ENCODE measurements around the gene CD4.

CD4 gene

DNA sequence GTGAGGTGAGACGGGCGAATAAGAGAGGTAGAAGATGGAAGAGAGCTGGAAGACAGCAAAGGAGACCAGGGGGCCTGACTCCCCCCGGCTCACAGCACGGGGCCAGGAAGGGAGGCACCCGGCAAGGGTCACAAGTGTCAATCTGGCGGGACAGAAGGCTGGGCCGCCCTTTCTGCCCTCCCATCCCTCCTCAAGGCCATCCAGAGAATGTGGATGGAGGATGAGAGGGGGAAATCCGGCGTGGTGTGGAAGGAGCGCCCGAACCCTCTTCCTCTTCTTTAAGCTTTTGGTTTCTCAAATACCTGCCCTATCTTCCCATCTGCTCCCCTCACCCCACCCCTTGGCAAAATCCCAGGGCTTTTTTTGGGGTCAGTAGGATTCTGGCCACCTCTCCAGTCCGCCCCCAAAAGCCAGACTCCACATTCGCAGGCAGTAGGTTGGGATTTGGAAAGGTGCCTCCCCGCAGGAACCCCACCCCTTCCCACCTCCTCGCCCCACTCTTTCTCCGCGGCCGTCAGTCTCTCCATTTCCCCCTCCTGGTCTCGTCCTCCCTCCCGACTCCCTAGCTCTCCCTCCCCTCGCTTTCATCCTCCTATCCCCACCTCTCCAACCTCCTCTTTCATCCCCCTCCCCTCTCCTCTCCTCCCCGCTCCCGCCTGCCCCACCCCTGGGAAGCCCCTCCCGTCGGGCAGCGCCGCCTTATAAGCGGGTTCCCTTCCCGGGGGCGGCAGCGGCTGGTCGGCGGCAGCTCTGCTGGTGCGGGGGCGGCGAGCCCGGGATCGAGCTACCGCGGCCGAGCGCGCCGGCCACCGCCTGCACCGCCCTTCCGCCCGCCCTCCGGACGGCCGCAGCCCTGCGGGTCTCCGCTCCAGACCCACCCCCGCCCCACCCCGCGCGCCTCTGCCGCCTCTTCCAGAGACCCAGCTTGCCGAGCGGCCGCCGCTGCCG lies 23.4 kb upstream of the CD4 start, which contains the start of gene PTMS:
Gene PTMS (plus strand): TSS at position 730 of the 948 bp plus-strand sequence. CDS start 343 bp downstream, outside the sequence.
- no peak for DNase-seq

DNA sequence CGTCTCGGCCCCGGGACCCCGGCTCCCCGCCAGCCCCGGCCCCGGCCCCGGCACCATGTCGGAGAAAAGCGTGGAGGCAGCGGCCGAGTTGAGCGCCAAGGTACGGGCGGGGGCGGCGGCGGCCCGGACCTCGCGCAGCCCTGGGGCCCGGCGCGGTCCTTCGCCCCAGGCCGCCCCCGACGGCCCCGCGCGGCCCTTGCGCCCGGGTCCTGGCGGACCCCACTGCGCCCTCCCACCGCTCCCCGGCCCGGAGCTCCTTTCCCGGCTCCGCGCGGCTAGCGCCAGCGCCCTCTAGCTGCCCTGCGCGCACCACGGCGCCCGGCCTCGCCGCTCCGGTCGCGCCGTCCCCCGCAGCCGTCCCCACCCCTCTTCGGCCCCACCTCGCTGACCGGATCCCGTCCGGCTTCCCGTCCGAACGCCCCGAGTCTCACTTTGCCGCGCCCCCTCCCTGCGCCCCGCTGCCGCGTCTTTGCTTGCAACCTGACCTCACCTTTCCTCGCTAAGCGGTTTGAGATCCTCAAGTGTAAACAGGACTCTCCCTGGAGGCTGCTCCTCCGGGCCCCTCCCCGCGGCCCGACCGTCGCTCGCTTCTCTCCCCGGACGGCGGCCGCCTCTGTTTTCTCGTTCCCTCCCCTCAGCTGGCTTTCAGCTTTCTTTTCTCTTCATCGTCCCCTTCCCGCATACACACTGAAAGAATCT lies 22.5 kb upstream of the CD4 start:
- DNase-seq, result peak; percentile 67

- DNase-seq, result no peak
These were observed 21.7 kb upstream of the CD4 start for GRCh38 chr12:6767353-6768319.

GRCh38 chr12:6768437-6768914 lies 20.9 kb upstream of the CD4 start:
- DNase-seq, result no peak

DNA sequence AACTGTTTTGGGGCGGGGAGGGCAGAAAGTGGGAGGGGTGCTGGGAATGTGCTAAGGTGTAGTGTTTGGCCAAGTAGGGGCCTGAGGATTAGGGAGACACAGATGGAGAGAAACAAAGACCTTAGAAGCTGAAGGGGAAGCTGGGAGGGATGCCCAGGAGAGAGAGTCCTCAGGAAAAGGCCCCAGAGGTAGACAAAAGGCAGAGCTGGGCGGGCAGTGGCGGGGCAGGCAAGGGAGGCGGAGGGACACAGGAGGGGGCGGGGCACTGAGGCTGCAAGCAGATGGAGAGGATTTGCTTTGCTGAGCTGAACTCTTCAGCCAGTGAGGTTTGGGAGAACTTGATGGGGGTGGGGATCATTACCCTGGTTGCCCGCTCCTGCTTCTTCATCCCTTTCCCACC lies 20.3 kb upstream of the CD4 start:
- DNase-seq, result no peak

- DNase-seq, result no peak
These were observed 19.7 kb upstream of the CD4 start for GRCh38 chr12:6769666-6770065.

DNA sequence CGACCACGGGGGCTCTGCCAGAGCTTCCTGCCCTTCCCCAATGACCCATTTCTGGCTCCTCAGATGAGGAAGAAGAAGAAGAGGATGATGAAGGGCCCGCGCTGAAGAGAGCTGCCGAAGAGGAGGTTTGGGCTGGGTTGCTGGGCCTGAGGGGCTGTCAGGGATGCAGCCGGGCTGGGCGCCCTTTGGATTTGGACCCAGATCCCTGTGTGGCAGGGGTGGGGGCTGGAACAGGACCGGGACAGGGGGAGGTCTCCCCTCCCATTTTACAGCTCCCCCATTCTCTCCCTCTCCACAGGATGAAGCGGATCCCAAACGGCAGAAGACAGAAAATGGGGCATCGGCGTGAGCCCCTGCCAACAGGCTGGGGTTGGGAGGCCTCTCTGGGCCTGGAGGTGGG lies 19.2 kb upstream of the CD4 start:
- no peak for DNase-seq

DNA sequence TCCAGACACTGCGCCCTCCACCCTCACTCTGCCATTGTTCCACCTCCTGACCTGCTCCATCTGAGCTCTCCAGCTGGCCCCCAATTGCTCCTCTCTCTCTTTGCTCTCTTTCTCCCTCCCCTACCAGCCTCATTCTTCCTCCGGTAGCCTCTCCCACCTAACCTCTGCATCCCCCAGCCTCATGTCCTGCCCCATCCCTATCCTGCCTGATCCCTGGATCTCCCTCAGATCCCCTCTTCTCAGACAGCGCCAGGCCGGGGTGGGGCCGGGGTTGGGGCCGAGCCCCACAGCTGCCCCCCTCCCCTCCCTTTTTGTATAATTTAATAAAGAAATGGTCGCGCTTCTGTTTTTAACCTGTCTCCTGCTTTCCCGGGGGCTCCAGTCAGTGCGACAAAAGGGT lies 18.7 kb upstream of the CD4 start:
- no peak for DNase-seq

DNA sequence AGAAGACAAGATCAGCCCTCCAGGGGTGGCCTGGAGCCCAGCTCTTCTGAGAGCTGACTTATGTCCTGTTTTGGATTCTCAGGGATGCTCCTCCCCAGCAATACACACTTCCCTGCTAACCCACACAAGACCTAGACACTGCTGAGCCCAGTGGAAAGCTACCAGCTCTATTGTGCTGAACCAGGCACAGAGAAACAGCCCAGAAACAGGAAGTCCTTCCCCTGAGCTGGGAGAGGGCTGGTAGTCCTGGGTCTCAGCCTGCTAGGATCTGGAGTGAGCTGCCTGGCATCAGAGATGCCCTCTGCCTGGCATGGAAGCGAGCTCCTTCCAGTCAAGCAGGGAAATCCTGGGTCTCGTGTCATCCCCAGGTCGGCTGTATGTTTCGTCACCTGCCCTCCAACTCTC lies 18.2 kb upstream of the CD4 start:
- no peak for DNase-seq

DNA sequence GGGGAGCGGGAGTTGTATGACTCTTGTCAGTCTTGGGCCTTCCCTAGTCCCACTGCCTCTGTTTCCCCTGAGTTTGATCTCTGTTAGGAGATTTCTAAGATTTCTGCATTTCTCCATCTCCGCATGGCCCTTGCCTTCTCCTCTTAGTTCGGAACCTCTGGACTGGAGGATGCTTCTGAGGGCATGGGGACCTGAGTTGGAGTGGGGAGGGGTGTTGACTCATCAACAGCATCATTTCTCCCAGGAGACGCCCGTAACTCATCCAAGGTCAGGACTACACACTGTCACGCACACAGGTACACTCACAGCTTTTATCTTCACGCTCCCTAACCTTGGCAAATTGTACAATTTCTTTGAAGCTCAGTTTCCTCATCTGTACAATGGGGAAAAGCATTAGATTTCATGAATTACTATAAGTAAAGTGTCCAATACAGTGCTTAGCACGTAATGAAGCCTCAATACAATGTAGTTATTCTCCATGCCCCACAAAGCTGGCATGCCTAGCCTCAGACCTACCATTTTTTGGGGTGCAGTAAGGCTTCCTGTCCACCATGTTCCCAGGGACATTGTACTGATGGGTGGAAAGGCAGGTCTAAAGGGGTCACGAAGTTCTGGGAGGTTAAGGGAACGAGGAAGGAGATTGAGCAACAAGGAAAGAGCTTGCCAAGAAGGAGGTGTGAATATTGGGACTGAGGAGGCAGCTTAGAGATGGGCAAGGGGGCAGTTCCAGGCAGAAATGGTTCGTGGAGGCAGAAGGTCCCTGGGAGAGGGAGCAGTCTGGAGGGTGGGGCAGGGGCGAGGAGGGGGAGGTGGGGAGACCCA lies 17.6 kb upstream of the CD4 start:
- no peak for DNase-seq

GRCh38 chr12:6772331-6772695 lies 17.0 kb upstream of the CD4 start, which contains the start of gene LAG3:
TSS of gene LAG3 (plus strand) at chr12:6772520. CDS start at chr12:6772853, 333 bp downstream.
- peak; percentile 41 for DNase-seq

DNA sequence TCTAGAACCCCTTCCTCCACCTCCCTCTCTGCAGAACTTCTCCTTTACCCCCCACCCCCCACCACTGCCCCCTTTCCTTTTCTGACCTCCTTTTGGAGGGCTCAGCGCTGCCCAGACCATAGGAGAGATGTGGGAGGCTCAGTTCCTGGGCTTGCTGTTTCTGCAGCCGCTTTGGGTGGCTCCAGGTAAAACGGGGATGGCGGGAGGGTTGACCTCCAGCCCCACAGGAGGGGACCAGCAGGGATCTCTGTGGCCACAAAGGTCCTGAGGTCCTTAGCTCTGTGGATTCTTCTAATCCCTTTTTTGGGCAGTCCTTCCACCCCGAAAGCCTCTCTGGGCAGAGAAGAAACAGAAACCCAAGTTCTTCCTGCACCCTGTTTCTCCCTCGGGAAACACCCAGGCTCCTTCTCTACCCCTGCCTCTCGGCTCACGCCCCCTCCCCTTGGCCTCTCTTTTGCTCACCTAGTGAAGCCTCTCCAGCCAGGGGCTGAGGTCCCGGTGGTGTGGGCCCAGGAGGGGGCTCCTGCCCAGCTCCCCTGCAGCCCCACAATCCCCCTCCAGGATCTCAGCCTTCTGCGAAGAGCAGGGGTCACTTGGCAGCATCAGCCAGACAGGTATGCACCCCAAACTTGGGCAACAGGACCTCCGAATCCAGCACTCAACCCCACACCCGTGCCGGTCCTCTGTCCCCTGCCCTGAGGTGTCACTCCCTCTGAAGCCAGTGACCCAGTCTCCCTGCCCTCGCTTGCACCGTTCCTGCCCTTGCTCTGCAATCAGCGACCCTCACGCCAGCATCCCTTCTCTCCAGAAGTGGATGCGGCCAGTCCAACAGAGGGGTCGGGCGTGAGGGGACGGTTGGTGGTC lies 16.4 kb upstream of the CD4 start:
- DNase-seq, result no peak

DNA sequence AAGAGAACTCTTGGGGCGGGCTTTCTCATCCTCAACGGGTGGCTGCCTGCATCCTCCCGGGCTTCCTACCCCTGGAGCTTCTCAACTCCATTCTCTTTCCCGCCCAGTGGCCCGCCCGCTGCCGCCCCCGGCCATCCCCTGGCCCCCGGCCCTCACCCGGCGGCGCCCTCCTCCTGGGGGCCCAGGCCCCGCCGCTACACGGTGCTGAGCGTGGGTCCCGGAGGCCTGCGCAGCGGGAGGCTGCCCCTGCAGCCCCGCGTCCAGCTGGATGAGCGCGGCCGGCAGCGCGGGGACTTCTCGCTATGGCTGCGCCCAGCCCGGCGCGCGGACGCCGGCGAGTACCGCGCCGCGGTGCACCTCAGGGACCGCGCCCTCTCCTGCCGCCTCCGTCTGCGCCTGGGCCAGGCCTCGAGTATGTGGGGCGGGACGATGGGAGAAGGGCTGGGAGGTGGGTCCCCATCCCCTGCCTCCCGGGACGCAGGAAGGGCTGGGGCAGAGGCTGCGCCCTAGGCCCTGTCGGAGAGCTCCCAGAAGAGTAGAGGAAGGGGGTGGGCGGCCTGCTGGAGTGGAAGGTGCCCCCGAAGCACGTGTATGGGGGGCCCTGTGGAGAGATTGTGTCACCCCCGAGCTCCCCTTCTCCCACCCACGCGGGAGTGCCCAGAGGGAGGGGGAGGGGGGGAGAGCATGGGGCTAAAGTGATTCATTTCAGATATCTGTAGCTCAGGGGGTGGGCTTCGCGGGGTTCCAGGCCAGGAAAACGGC lies 15.6 kb upstream of the CD4 start:
- DNase-seq, result peak; percentile 33

- no peak for DNase-seq
These were observed 14.7 kb upstream of the CD4 start for GRCh38 chr12:6774499-6775062.

DNA sequence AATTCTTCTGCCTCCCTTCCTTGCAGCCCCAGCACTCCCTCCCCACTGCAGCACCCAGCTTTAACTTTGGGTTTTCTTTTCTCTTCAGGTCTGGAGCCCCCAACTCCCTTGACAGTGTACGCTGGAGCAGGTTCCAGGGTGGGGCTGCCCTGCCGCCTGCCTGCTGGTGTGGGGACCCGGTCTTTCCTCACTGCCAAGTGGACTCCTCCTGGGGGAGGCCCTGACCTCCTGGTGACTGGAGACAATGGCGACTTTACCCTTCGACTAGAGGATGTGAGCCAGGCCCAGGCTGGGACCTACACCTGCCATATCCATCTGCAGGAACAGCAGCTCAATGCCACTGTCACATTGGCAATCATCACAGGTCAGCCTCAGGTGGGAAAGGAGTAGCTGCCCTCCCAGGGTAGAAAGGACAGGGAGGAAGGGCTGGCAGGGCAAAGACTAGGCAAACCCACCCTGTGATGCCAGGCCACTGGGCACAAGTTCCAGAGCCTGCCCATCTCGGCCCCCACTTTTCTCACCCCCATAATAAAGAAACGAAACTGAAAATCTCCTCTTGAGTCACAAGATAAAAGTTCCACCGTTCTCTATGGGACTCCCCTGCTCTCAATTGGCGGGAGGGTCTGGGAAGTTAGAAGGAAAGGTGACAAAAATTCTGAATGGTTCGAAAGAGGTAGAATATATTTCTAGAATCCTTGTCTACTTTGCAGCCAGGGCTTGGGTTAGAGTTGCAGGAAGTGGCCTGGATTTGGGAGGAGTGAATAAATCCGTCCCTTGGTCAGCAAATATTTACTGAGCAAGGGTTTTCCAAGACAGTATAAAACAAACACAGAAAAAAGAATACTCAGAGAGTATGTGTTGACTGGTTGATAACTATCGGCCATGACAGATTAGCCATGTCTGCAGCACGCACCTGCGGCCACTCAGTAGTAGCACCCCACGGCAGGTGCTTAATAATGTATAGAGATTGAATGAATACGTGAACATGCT lies 13.8 kb upstream of the CD4 start:
- no peak for DNase-seq

DNA sequence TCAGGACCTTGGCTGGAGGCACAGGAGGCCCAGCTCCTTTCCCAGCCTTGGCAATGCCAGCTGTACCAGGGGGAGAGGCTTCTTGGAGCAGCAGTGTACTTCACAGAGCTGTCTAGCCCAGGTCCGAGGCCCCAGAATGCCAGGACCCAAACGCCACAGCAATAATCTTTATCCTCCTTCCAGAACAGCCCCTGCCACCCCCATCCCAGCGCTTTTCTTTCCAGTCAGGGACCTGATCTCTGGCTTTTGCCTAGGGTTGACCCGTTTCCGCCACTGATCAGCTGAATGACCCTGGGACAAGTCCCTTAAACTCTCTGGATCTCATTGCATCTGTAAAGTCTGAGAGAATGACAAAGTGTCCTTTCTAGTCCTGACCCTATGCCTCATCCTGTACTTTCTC lies 11.9 kb upstream of the CD4 start:
- DNase-seq, result no peak

DNA sequence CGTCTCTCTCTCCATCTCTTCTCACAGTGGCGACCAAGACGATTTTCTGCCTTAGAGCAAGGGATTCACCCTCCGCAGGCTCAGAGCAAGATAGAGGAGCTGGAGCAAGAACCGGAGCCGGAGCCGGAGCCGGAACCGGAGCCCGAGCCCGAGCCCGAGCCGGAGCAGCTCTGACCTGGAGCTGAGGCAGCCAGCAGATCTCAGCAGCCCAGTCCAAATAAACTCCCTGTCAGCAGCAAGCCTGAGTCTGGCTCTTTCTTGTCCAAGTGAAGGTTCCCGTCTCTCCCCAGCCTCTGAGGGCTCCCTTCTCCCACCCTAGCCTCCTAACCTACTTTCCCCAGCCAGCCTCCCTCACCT lies 11.1 kb upstream of the CD4 start:
- no peak for DNase-seq

Data from CD4-positive, alpha-beta T cell treated with Interleukin-17A for 4 hours (primary cell).